Measurements from ENCODE around the gene HDAC5.
A peak's percentile ranks its signal among the peaks of the same experiment; 100 is the strongest.

HDAC5 gene

GRCh38 chr17:44110823-44111633 is 12.4 kb downstream of the HDAC5 start (continued):
- 0 out of 2 replicates have a peak, but pooled peaks have one; percentile 25 for TF ChIP-seq ZNF701 (tag by site-specific recombination; IDR thresholded peaks at IDR 0.05)
- peak; percentile 77 for TF ChIP-seq KLF1 (tag by site-specific recombination; IDR thresholded peaks at IDR 0.05)
- peak; percentile 85 for TF ChIP-seq ZBTB17 (tag by site-specific recombination; IDR thresholded peaks at IDR 0.05)
- peak; percentile 71 for TF ChIP-seq KLF8 (tag by site-specific recombination; IDR thresholded peaks at IDR 0.05)
- TF ChIP-seq, protein P1, sequence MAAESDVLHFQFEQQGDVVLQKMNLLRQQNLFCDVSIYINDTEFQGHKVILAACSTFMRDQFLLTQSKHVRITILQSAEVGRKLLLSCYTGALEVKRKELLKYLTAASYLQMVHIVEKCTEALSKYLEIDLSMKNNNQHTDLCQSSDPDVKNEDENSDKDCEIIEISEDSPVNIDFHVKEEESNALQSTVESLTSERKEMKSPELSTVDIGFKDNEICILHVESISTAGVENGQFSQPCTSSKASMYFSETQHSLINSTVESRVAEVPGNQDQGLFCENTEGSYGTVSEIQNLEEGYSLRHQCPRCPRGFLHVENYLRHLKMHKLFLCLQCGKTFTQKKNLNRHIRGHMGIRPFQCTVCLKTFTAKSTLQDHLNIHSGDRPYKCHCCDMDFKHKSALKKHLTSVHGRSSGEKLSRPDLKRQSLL (tag by site-specific recombination; IDR thresholded peaks at IDR 0.05): peak; percentile 77
- TF ChIP-seq ZEB2 (tag by site-specific recombination; IDR thresholded peaks at IDR 0.05): peak; percentile 76
- TF ChIP-seq IKZF3 (tag by site-specific recombination; IDR thresholded peaks at IDR 0.05): peak; percentile 95
- peak; percentile 88; the same call in 1 of the 2 replicates for TF ChIP-seq ZNF610 (tag by site-specific recombination; IDR thresholded peaks at IDR 0.05; ENCODE audit: borderline replicate concordance)
- TF ChIP-seq ZNF596 (tag by site-specific recombination; IDR thresholded peaks at IDR 0.05): 0 out of 2 replicates have a peak, but pooled peaks have one; percentile 13
- TF ChIP-seq, protein P2, sequence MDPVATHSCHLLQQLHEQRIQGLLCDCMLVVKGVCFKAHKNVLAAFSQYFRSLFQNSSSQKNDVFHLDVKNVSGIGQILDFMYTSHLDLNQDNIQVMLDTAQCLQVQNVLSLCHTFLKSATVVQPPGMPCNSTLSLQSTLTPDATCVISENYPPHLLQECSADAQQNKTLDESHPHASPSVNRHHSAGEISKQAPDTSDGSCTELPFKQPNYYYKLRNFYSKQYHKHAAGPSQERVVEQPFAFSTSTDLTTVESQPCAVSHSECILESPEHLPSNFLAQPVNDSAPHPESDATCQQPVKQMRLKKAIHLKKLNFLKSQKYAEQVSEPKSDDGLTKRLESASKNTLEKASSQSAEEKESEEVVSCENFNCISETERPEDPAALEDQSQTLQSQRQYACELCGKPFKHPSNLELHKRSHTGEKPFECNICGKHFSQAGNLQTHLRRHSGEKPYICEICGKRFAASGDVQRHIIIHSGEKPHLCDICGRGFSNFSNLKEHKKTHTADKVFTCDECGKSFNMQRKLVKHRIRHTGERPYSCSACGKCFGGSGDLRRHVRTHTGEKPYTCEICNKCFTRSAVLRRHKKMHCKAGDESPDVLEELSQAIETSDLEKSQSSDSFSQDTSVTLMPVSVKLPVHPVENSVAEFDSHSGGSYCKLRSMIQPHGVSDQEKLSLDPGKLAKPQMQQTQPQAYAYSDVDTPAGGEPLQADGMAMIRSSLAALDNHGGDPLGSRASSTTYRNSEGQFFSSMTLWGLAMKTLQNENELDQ (tag by site-specific recombination; IDR thresholded peaks at IDR 0.05; ENCODE audit: low read depth): no peak
- TF ChIP-seq ZNF324 (tag by site-specific recombination; IDR thresholded peaks at IDR 0.05): peak; percentile 64; the same call in 1 of the 2 replicates
- TF ChIP-seq KLF10 (tag by site-specific recombination; IDR thresholded peaks at IDR 0.05): peak; percentile 62
- TF ChIP-seq SP7 (tag by site-specific recombination; IDR thresholded peaks at IDR 0.05): peak; percentile 85
- TF ChIP-seq ZNF645 (tag by site-specific recombination; IDR thresholded peaks at IDR 0.05): no peak
- TF ChIP-seq SP2 (tag by site-specific recombination; IDR thresholded peaks at IDR 0.05): peak; percentile 82
- peak; percentile 94 for TF ChIP-seq GLIS1 (tag by site-specific recombination; IDR thresholded peaks at IDR 0.05)
- TF ChIP-seq ZNF629 (tag by site-specific recombination; IDR thresholded peaks at IDR 0.05): peak; percentile 78
- TF ChIP-seq ZFP69B (tag by site-specific recombination; IDR thresholded peaks at IDR 0.05): peak; percentile 84
- TF ChIP-seq, protein P3, sequence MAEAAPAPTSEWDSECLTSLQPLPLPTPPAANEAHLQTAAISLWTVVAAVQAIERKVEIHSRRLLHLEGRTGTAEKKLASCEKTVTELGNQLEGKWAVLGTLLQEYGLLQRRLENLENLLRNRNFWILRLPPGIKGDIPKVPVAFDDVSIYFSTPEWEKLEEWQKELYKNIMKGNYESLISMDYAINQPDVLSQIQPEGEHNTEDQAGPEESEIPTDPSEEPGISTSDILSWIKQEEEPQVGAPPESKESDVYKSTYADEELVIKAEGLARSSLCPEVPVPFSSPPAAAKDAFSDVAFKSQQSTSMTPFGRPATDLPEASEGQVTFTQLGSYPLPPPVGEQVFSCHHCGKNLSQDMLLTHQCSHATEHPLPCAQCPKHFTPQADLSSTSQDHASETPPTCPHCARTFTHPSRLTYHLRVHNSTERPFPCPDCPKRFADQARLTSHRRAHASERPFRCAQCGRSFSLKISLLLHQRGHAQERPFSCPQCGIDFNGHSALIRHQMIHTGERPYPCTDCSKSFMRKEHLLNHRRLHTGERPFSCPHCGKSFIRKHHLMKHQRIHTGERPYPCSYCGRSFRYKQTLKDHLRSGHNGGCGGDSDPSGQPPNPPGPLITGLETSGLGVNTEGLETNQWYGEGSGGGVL (tag by site-specific recombination; IDR thresholded peaks at IDR 0.05): peak; percentile 97
- peak; percentile 90 for TF ChIP-seq ZNF660 (tag by site-specific recombination; IDR thresholded peaks at IDR 0.05)
- peak; percentile 84 for TF ChIP-seq ZNF341 (tag by site-specific recombination; IDR thresholded peaks at IDR 0.05; ENCODE audit: low read depth)
- no peak for TF ChIP-seq ZNF354C (tag by site-specific recombination; IDR thresholded peaks at IDR 0.05; ENCODE audit: borderline replicate concordance, low read depth)
- TF ChIP-seq ZNF501 (tag by site-specific recombination; IDR thresholded peaks at IDR 0.05): peak; percentile 66; the same call in 1 of the 2 replicates
- TF ChIP-seq PATZ1 (tag by site-specific recombination; IDR thresholded peaks at IDR 0.05): peak; percentile 94
- peak; percentile 80 for TF ChIP-seq ZNF423 (tag by site-specific recombination; IDR thresholded peaks at IDR 0.05)
- peak; percentile 32; the same call in 1 of the 2 replicates for TF ChIP-seq ZBTB11 (tag by site-specific recombination; conservative IDR thresholded peaks at IDR 0.05; ENCODE audit: low read depth)
- peak; percentile 11; the same call in 1 of the 2 replicates for TF ChIP-seq ZBTB48 (tag by site-specific recombination; IDR thresholded peaks at IDR 0.05)
- peak; percentile 98 for TF ChIP-seq GLIS2 (tag by site-specific recombination; IDR thresholded peaks at IDR 0.05)
